ENCODE measurements around the gene THOC6.
A peak's percentile ranks its signal among the peaks of the same experiment; 100 is the strongest.

Gene THOC6

GRCh38 chr16:3042376-3042775 is 18.5 kb downstream of the THOC6 start:
- no peaks in the 10 kb centered on the region for H3K9me2 ChIP-seq (ENCODE audit: low read depth, low read length)
- H3K4me3 ChIP-seq (ENCODE audit: low read depth, low read length, poor library complexity, severe bottlenecking), result no peak overlapping the region
- no peaks in the 10 kb centered on the region for H3K79me2 ChIP-seq (ENCODE audit: insufficient read depth, low read length)
- H3K4me1 ChIP-seq (ENCODE audit: insufficient read depth, low read length, severe bottlenecking), result peaks cover 4% of the 10 kb centered on the region
- no peaks in the 10 kb centered on the region for H3F3A ChIP-seq (ENCODE audit: insufficient read depth, low read length)
- no peak overlapping the region for H3K27ac ChIP-seq (ENCODE audit: low read depth, low read length, poor library complexity, severe bottlenecking)
- peaks cover 10% of the 10 kb centered on the region for H3K27me3 ChIP-seq (ENCODE audit: insufficient read depth, low read length)
- no peak overlapping the region for H3K4me2 ChIP-seq (ENCODE audit: low read length)
- no peaks in the 10 kb centered on the region for H3K36me3 ChIP-seq (ENCODE audit: insufficient read depth, low read length)
- H2AFZ ChIP-seq (ENCODE audit: low read length), result no peak overlapping the region
- TF ChIP-seq CTCF (IDR thresholded peaks at IDR 0.05; ENCODE audit: low read length), result no peak
- no peak for TF ChIP-seq EZH2 (IDR thresholded peaks at IDR 0.05; ENCODE audit: borderline replicate concordance, low read length)
- no peaks in the 10 kb centered on the region for H4K20me1 ChIP-seq (ENCODE audit: insufficient read depth, low read length)
- H3K9ac ChIP-seq (ENCODE audit: low read length), result no peak overlapping the region
- H3K9me3 ChIP-seq (ENCODE audit: low read length), result no peaks in the 10 kb centered on the region

- Histone ChIP-seq H3K9me3 (ENCODE audit: low read length) (no peaks in the 10 kb centered on the region), H3K9me2 (ENCODE audit: low read depth, low read length) (no peaks in the 10 kb centered on the region), H3F3A (ENCODE audit: insufficient read depth, low read length) (no peaks in the 10 kb centered on the region), H3K27me3 (ENCODE audit: insufficient read depth, low read length) (0 out of 2 replicates have a peak, but pooled peaks cover 4% of the 10 kb centered on the region), H3K27ac (ENCODE audit: low read depth, low read length, poor library complexity, severe bottlenecking) (no peak overlapping the region), H3K79me2 (ENCODE audit: insufficient read depth, low read length) (no peaks in the 10 kb centered on the region), H3K4me1 (ENCODE audit: insufficient read depth, low read length, severe bottlenecking) (peaks cover 4% of the 10 kb centered on the region), H3K9ac (ENCODE audit: low read length) (no peak overlapping the region), H3K4me2 (ENCODE audit: low read length) (no peak overlapping the region), H3K4me3 (ENCODE audit: low read depth, low read length, poor library complexity, severe bottlenecking) (no peak overlapping the region), H2AFZ (ENCODE audit: low read length) (no peak overlapping the region), H3K36me3 (ENCODE audit: insufficient read depth, low read length) (no peaks in the 10 kb centered on the region), H4K20me1 (ENCODE audit: insufficient read depth, low read length) (no peaks in the 10 kb centered on the region)
- TF ChIP-seq CTCF (IDR thresholded peaks at IDR 0.05; ENCODE audit: low read length) (no peak), EZH2 (IDR thresholded peaks at IDR 0.05; ENCODE audit: borderline replicate concordance, low read length) (no peak)
These were observed 20.9 kb downstream of the THOC6 start for GRCh38 chr16:3044708-3045107.

GRCh38 chr16:3045758-3046640 is 22.2 kb downstream of the THOC6 start, which contains the start of gene MMP25:
Gene MMP25, plus strand, starts transcription at chr16:3046561. Its CDS starts 357 bp downstream, at chr16:3046918.
- Histone ChIP-seq H3K36me3 (ENCODE audit: insufficient read depth, low read length) (no peaks in the 10 kb centered on the region), H3K27ac (ENCODE audit: low read depth, low read length, poor library complexity, severe bottlenecking) (no peak within 1 kb of the TSS), H4K20me1 (ENCODE audit: insufficient read depth, low read length) (no peaks in the 10 kb centered on the region)

More at GRCh38 chr16:3045758-3046640, 22.2 kb downstream of the THOC6 start, which contains the start of gene MMP25:
- Histone ChIP-seq H3K9me3 (ENCODE audit: low read length) (no peaks in the 10 kb centered on the region), H3K4me2 (ENCODE audit: low read length) (peak within 1 kb of the TSS; percentile 52; the same call in 1 of the 2 replicates), H3K27me3 (ENCODE audit: insufficient read depth, low read length) (no peaks in the 10 kb centered on the region), H3K4me3 (ENCODE audit: low read depth, low read length, poor library complexity, severe bottlenecking) (no peak within 1 kb of the TSS), H3K79me2 (ENCODE audit: insufficient read depth, low read length) (no peaks in the 10 kb centered on the region), H3K4me1 (ENCODE audit: insufficient read depth, low read length, severe bottlenecking) (peaks cover 4% of the 10 kb centered on the region), H3K9me2 (ENCODE audit: low read depth, low read length) (no peaks in the 10 kb centered on the region), H3F3A (ENCODE audit: insufficient read depth, low read length) (no peaks in the 10 kb centered on the region), H2AFZ (ENCODE audit: low read length) (no peak within 1 kb of the TSS), H3K9ac (ENCODE audit: low read length) (no peak within 1 kb of the TSS)
- TF ChIP-seq CTCF (IDR thresholded peaks at IDR 0.05; ENCODE audit: low read length) (no peak), EZH2 (IDR thresholded peaks at IDR 0.05; ENCODE audit: borderline replicate concordance, low read length) (no peak; the same call in 1 of the 2 replicates)

All from OCI-LY1 (cell line).